ENCODE results near the gene ACKR2.
A peak's percentile ranks its signal among the peaks of the same experiment; 100 is the strongest.

ACKR2 gene, protein sequence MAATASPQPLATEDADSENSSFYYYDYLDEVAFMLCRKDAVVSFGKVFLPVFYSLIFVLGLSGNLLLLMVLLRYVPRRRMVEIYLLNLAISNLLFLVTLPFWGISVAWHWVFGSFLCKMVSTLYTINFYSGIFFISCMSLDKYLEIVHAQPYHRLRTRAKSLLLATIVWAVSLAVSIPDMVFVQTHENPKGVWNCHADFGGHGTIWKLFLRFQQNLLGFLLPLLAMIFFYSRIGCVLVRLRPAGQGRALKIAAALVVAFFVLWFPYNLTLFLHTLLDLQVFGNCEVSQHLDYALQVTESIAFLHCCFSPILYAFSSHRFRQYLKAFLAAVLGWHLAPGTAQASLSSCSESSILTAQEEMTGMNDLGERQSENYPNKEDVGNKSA

DNA sequence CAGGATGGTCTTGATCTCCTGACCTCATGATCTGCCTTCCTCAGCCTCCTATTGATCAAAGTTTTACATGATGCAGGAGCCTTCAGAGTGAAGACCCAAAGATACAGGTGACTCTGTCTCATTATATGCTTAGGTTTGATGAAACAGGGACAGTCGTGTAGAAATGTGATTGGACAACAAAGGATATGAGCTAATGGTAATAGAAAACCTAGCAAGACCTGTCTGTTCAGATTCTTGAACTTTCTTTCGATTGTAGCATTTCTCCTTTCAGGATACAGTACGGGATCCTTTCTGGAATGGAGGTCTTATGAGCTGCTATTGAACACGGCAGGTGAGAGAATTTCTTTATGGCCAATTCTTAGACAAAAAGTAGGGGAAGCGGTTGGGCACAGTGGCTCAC, at the start of gene ACKR2:
Gene ACKR2, plus strand, starts transcription at position 244 of the 400 bp plus-strand sequence. CDS start 55,058 bp downstream, outside the sequence.
- DNase-seq: no peak

DNA sequence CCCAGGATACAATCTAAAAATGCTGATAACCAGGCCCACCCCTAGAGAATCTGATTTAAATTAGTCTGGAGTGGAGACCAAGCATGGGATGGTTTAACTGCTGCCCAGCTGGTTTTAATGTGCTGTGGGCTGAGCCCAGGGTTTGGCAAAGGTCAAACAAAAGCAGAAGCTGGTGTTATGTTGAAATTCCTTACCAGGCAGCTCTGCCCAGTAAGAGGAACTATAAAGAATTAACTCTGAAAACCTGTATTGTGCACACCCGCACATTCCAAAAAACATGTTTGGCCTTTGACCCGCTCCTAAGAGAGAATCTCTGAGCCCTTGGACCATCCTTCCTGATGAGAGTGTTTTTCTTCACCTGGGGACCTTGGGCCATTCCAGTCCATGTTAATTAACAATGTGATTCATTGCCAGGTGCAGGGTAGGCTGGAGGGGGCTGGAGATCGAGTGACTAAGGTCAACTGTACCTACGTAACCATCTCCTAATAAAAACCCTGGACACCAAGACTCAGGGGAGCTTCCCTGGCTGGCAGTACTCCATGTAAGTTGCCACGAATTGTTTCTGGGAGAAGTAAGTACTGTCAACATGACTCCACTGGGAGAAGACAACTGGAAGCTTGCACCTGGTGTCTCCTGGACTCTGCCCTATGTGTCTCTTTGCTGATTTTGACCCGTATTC, 47.1 kb upstream of the ACKR2 start:
- DNase-seq: no peak

DNA sequence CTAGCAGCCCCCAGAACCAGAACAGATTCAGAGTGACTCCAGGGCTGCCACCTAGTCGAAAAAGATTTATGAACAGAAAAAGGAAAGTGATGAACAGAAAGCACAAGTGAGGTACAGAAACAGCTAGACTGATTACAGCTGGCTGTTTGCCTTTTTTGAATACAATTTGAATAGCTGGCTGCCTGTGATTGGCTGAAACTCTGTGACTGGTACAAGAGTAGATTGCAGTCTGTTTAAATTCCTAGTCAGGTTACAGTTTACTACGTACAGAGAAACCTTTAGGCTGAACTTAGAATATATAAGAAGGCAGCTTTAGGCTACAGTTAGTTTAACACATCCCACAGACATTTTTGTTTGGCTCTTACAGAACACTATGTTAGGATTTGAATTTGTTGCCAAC, 46.2 kb upstream of the ACKR2 start:
- peak in 2 of 56 donors; percentile 14 to 23 for DNase-seq

DNA sequence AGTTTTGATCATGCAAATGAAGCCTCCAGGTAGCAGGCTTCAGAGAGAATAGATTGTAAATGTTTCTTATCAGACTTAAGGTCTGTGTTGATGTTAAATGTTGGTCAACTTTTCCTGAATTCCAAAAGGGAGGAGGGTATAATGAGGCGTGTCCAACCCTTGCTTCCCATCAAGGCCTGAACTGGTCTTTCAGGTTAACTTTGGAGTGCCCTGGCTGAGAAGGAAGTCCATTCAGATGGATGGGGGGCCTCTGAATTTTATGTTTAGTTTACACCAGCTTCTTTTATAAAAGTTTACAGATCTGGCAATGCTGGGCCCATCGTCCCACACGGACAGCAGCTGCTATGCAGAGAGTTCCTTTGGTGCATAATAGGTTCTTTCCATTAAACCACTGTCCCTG, 45.1 kb upstream of the ACKR2 start:
- DNase-seq: no peak

DNA sequence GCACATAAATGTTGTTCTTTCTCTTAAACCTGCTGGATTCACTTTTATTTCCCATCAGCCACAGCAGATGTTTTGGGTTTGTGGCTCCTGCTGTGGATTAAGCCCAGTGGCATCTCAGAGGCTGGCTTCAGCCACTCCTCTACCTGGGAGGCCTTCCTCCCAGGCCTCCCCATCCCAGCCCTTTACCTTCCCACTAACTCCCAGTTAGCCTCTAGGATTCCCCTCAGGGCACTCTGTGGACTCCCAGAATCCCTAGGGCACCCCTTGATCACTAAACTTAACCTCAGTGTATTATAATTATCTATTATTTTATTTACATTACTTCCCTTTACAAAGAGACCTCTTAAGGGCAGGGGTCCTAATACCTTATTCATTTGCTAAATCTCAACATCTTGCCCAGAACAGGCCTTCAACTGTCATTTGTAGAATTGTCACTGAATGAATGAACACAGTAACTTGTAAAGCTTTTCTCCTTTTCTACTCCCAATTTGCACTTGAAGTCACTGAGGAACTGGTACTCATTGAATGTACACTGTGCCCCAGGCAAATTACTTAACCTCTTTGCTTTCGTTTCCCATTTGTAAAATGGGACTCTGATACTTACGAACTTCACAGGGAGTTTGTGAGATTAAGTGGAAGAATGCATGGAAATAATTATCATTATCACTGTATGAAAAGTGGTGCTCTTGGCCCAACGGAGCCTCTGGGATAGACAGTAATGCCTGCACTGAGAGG, 44.5 kb upstream of the ACKR2 start:
- DNase-seq: no peak

DNA sequence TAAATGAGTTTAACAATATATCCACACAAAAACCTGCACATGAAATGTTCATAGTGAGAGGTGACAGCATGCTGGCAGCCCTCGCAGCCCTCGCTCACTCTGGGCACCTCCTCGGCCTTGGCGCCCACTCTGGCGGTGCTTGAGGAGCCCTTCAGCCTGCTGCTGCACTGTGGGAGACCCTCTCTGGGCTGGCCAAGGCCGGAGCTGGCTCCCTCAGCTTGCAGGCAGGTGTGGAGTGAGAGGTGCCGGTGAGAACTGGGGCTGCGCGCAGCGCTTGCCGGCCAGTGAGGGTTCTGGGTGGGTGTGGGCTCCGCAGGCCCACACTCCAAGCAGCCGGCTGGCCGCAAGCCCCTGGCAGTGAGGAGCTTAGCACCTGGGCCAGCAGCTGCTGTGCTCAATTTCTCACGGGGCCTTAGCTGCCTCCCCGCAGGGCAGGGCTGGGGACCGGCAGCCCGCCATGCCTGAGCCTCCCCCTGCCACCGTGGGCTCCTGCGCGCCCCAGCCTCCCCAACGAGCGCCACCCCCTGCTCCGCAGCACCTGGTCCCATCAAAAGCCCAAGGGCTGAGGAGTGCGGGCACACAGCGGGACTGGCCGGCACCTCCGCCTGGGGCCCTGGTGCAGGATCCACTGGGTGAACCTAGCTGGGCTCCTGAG, 39.6 kb upstream of the ACKR2 start:
- DNase-seq: no peak

DNA sequence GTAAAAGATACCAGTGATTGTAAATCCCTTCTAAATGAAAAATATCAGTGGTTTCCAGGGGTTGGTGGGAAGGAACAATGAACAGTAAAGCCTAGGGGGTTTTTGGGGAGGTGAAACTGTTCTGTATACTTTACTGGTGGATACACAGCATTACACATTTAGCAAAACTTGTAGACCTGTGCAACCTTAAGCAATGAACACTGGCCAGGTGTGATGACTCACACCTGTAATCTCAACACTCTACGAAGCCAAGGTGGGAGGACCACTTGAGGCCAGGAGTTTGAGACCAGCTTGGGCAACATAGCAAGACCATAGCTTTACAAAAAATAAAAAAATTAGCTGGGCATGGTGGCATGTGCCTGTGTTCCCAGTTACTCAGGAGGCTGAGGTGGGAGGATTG, 38.0 kb upstream of the ACKR2 start:
- DNase-seq: no peak

DNA sequence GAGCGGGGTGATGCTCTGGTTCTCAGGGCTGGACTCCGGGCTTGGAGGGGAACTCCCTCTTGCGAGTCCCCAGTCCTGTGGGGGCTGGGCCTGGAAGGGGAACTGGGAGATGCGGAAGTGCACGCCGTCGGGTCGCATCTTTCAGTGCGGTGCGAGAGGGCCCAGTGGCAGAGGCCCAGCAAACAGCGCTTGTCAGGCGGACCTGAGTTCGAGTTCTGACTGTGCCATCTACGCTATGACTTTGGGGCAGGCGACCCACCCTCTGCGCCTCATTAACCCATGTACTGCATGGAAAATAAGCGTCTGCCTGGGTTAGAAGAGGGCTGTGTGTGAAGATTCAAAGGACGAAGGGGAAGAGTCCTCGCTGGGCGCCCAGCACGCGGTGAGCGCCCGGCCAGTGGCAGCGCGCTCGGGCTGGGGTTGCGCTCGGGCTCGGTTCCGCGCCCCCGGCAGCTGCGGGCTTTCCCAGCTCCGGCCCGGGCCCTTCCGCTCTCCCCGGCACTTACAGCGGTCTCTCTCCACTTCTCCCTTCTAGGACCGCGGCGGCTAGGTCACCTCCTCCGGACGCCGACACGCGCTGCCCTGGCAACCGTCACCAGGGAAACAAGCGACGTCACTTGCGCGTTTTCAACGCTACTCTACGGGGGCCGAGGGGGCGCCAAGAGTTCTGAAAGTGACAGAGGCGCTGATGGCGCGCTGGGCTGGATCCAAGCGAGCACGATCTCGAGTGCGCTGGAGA, 36.4 kb upstream of the ACKR2 start, which contains the start of gene CCDC13:
Gene CCDC13, minus strand, starts transcription at position 584 of the 739 bp plus-strand sequence. CDS start 14,908 bp downstream, outside the sequence.
- peak in 55 of 56 donors; percentile 41 to 97 (median 87) for DNase-seq

DNA sequence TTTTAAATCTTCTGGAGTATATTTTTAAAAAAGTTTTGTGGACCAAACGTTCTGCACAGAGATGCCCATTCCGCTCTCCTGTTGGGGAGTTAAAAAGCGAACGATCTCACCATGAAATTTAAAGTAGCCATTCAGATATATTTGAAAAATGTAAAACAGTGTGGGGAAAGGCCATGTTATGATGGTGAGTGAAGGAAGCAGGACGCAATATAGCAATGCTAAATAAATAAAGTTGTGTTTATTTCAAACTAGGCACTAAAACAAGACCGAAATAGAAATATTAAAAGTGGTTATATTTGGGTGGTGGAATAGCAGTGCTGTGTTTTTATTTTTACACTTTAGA, 35.9 kb upstream of the ACKR2 start:
- no peak for DNase-seq

DNA sequence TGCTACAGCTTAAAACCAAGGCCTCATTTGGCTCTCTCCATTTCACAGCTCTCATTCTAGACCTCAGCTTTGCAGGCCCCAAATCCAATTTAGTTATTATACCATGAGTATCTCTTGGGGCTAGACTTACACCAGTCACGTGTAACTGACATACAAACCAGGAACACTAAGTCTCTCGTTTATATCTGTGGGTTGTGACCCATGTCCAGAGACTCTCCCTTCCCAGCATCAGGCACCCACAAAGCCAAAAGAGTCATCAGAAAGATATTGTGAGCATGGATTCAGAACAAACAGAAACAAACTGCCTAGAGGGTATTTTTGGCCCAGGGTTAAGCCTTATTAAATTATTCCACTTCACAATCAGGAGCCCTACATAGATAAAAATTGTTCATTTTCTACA, 30.6 kb upstream of the ACKR2 start:
- DNase-seq: no peak

DNA sequence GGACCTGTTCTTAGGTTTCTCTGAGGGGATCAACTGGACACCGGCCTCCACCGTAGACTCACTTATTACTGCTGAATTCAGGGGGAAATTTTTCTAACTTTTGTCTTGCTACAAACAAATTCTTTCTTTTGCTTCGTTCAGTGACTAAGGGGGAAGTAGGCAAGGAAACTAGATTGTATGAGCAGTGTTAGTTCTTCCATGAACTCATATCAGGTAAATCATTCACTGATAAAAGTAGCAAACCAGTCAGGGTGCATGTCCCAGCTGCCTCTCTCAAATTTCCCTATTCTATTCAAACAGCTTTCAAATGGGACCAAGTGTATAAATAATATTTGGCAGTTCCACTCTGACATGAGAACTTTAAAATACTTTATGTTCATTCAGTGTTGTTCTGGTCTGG, 28.8 kb upstream of the ACKR2 start:
- DNase-seq: no peak

DNA sequence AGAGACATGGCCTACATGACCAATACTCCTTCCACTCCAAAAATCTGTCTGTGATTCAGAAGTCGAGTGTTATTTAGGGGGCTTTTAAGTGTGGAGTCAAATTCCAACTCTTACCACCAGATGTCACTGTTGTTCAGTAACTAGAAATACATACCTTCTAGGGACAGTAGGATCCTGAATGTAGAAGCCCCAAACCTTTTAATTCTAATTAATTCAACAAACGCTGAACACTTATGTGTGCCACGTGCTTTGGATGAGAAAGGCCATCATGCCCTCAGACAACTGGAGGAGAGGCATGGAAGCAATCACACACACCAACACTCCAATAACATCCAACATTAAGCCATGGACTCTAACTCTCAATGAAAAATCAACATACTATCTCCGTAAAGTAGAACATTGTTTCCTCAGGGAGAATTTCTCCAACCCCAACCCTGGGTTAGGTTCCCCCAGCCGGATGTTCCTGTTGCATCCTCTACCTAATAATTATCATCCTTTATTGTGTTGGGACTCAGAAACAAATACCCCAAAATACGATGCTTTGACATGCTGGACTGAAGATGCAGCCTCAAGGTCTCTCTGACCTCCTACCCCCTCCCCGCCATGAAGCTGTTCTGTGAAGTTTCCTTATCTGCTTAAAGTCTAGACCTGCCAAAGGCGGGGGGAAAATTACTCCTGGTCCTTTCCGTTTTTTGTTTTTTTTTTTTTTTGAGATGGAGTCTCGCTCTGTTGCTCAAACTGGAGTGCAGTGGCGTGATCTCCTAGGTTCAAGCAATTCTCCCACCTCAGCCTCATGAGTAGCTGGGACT, 28.1 kb upstream of the ACKR2 start:
- DNase-seq: peak in 1 of 56 donors; percentile 8

DNA sequence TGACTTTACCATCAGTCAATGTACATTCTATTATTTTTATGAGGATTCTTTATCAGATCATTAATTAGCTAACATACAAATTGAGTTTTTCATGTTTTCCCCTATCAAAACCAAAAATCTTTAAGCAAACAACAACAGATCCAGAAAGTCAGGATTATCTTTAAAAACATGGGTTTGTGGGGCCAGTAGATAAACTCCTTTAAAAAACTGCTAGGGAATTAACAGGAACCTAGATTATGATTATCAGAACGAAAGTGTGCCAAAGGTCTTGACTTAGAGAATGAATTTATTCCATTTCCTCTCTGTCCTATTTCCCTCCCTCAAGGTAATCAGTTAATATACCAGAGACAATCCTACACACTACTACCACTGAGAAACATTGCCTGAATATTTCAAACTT, 23.0 kb upstream of the ACKR2 start:
- DNase-seq: no peak

DNA sequence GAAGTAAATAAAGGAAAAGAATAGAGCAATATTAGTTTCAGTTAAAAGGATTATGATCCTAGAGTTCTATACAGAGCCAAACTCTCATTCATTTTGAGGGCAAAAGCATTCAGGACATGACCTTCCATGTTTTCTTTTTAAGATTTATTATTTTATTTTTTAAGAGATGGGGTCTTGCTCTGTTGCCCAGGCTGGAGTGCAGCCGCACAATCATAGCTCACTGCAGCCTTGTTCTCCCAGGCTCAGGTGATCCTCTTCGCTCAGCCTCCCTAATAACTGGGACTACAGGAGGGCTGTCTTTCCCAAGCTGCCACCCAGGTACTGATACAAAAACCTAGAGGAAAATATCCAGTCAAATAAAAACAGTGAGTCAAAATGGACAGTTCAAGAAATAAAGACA, 22.6 kb upstream of the ACKR2 start:
- DNase-seq: no peak

DNA sequence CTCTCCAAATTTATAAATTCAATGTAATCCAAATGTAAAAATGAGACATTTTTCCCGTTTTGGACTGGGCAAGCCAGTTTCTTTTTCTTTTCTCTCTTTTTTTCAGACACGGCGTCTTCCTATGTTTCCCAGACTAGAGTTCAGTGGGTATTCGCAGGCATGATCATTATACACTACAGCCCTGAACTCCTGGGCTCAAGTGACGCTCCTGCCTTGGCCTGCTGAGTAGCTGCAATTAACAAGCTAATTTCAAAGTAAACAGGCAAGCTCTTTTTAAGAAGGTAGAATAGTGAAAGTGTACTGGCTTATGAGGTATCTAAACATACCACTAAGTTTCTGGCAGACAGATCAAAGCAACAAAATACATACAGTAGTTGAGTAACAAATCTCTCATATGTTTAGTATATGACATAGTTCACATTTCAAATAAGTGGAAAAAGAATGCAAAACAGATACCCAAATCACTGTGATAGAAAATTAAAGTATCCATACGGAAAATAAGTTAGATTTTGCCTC, 18.5 kb upstream of the ACKR2 start:
- no peak for DNase-seq

DNA sequence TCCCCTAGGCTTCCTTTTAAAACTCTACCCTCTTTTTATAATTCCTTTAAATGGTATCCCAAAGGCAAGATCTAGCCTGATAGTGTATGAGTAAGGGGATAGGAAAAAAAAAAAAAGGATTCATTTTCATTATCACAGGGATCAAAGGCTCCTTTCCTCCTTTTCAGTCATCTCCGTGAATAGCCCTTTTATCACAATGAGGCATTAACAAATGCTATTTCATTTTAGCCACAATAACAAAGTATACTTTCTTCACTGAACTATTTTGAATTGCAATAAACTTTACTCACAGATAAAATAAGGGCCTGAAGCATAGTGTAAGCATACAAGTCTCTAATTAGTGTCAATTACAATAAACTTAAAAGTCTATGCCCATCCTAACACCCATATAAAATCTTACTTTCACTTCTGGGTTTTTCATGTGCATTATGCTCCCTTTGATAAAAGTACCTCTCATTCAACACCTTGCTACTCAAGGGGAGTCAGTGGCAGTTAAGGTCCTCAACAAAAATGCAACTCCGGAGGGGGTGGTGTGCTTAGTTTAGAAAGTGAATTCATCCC, 13.5 kb upstream of the ACKR2 start:
- DNase-seq: no peak

DNA sequence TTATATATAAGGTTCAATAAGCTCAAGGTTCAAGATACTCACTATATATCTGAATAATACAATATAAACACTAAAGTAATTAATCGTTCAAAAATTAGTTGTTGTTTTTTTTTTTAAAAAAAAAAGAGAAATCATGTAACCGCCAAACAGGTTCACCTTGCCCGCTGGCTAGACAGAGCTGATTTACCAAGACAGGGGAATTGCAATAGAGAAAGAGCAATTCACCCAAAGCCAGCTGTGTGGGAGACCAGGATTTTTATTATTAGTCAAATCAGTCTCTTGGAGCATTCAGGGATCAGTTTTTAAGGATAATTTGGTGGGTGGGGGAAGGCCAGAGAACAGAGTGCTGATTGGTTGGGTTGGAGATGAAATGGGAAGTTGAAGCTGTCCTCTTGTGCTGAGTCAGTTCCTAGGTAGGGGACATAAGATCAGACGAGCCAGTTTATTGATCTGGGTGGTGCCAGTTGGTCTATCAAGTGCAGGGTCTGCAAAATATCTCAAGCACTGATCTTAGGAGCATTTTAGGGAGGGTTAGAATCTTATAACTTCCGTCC, 12.8 kb upstream of the ACKR2 start:
- no peak for DNase-seq

DNA sequence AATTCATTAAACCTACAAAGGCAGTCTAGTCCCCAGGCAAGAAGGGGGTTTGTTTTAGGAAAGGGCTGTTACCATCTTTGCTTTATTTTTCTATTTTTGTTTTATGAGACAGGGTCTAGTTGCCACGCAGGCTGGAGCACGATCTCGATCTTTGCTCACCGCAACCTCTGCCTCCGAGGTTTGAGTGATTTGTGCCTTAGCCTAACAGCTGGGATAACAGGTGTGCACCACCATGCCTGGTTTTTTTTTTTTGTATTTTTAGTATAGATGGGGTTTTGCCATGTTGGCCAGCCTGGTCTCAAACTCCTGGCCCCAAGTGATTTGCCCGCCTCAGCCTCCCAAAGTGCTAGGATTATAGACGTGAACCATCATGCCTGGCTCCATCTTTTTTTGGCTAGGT, 9.9 kb upstream of the ACKR2 start:
- DNase-seq: no peak

DNA sequence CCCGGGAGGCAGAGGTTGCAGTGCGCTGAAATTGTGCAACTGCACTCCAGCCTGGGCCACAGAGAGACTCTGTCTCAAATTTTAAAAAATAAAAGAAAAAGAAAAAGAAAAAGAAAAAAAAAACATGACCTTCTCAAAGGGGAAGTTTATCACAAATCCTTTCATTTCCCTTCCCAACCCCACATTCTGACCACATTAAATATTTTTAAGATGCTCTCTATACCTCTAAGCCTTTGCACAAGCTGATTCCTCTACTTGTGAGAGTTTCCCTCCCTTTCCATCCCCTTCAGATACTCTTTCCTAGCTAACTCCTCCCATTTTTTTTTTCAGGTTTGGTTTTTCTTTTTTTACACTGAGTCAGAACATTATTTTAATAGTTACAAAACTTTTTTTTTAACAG, 9.0 kb upstream of the ACKR2 start:
- DNase-seq: no peak

All from nucleus accumbens (tissue), 56 donors.